CD8-positive, alpha-beta memory T cell (primary cell): ENCODE measurements around the gene METTL21C. TPM values are rescaled to one million over a fixed set of nuclear protein-coding genes. Genes with fewer than 3 reads are reported as not detected.

Source experiments
- CTCF ChIA-PET: fragments of 350-600 bp; sonication (Branson Sonifier 250); formaldehyde crosslinking; loops from one replicate; lab custom pipeline; 2021; ENCODE audit warnings: antibody characterized with exemption; lab: Charles Lee
- POLR2A ChIA-PET: fragments of 350-600 bp; sonication (Branson Sonifier 250); formaldehyde crosslinking; loops from one replicate; lab custom pipeline; 2021; ENCODE audit warnings: antibody characterized with exemption; lab: Charles Lee
- DNase-seq, 5 donors: peaks; one replicate each; pipeline versions ENCODE4 v3.0.0 to v3.0.0-alpha.2; 2020 to 2022; ENCODE audit warnings: mixed read lengths in 1 of 5
- H3K27ac ChIP-seq: one replicate; pipeline ENCODE4 v1.7.0; 2013; ENCODE audit warnings: low read depth, mild to moderate bottlenecking, low read length, moderate library complexity
- H3K27me3 ChIP-seq: 2 replicates; pipeline ENCODE4 v1.7.0; 2013; ENCODE audit warnings: low read length, mild to moderate bottlenecking; ENCODE audit not compliant: insufficient read depth, poor library complexity, severe bottlenecking
- H3K36me3 ChIP-seq: 2 replicates; pipeline ENCODE4 v1.7.0; 2013; ENCODE audit warnings: mild to moderate bottlenecking, low read length, moderate library complexity; ENCODE audit not compliant: insufficient read depth
- H3K4me1 ChIP-seq: 2 replicates; pipeline ENCODE4 v1.7.0; 2013; ENCODE audit warnings: mild to moderate bottlenecking, low read length, moderate library complexity; ENCODE audit not compliant: insufficient read depth
- H3K4me3 ChIP-seq: 2 replicates; pipeline ENCODE4 v1.7.0; 2013; ENCODE audit warnings: mild to moderate bottlenecking, low read length
- H3K9me3 ChIP-seq: 2 replicates; pipeline ENCODE4 v1.7.0; 2013; ENCODE audit warnings: mild to moderate bottlenecking, low read length
- H3K27ac Mint-ChIP-seq, 8 donors: one replicate each; pipeline ENCODE4 v1.8.0; 2020 to 2021; ENCODE audit warnings: mixed read lengths in 8 of 8, mild to moderate bottlenecking in 6 of 8, inconsistent platforms in 3 of 8, moderate library complexity in 3 of 8
- H3K27me3 Mint-ChIP-seq, 2 donors: one replicate each; pipeline ENCODE4 v1.8.0; 2020 to 2021; ENCODE audit warnings: mixed read lengths in 2 of 2, mild to moderate bottlenecking in 1 of 2, moderate library complexity in 1 of 2
- H3K36me3 Mint-ChIP-seq, 3 donors: one replicate each; pipeline ENCODE4 v1.8.0; 2020 to 2021; ENCODE audit warnings: mixed read lengths in 3 of 3, inconsistent platforms in 1 of 3, mild to moderate bottlenecking in 1 of 3
- H3K4me1 Mint-ChIP-seq, 3 donors: one replicate each; pipeline ENCODE4 v1.8.0; 2020 to 2021; ENCODE audit warnings: mixed read lengths in 3 of 3, inconsistent platforms in 1 of 3, mild to moderate bottlenecking in 1 of 3
- H3K4me3 Mint-ChIP-seq, 7 donors: one replicate each; pipeline ENCODE4 v1.8.0; 2020 to 2021; ENCODE audit warnings: mixed read lengths in 7 of 7, mild to moderate bottlenecking in 6 of 7, moderate library complexity in 4 of 7, inconsistent platforms in 2 of 7
- H3K9me3 Mint-ChIP-seq, 5 donors: one replicate each; pipeline ENCODE4 v1.8.0; 2020 to 2022; ENCODE audit warnings: mixed read lengths in 5 of 5, mild to moderate bottlenecking in 3 of 5, moderate library complexity in 2 of 5, inconsistent platforms in 1 of 5
- polyA plus RNA-seq: library from polyadenylated mRNA; unstranded; fragments of 300-500 nt; fragmentation: Illumina TruSeq; gene quantifications from one replicate; pipeline ENCODE4 v1.2.3, GENCODE V29; 2021
- total RNA-seq, 2 experiments: library from RNA; stranded (reverse); gene quantifications; one replicate each; pipeline ENCODE4 v1.2.3, GENCODE V29; 2021

METTL21C gene
- total and polyA plus RNA-seq, 3 experiments from 2014 or later: not detected

GRCh38 chr13:102677122-102677521 is 17.7 kb downstream of the METTL21C start:
- POLR2A ChIA-PET: interaction anchor here (0.6 kb wide), 1 partner anchor 22 kb away, joined by 3 read pairs; no protein-coding TSS in a partner anchor

GRCh38 chr13:102675115-102675514 is 19.7 kb downstream of the METTL21C start:
- Mint-ChIP-seq H3K27ac (peak overlapping the region in 4 of 8 donors; percentile 1 to 69 (median 30)), H3K27me3 (no peaks in the 10 kb centered on the region), H3K4me3 (no peak overlapping the region), H3K36me3 (peaks cover 14 to 86% (median 27%) of the 10 kb centered on the region in 3 donors), H3K9me3 (peaks cover 0 to 10% (median 5%) of the 10 kb centered on the region in 5 donors), H3K4me1 (no peaks in the 10 kb centered on the region)
- Histone ChIP-seq H3K9me3 (peaks cover 4% of the 10 kb centered on the region), H3K36me3 (peaks cover 22% of the 10 kb centered on the region), H3K4me1 (no peaks in the 10 kb centered on the region), H3K27ac (no peak overlapping the region), H3K4me3 (no peak overlapping the region), H3K27me3 (no peaks in the 10 kb centered on the region)
- CTCF ChIA-PET: no interaction called here
- POLR2A ChIA-PET: no interaction called here
- no peak for DNase-seq

More at GRCh38 chr13:102677122-102677521, 17.7 kb downstream of the METTL21C start:
- H3K4me3 ChIP-seq: no peak overlapping the region
- H3K36me3 ChIP-seq: peaks cover 15% of the 10 kb centered on the region
- no peaks in the 10 kb centered on the region for H3K9me3 ChIP-seq
- H3K27ac ChIP-seq: no peak overlapping the region
- Mint-ChIP-seq H3K27ac (peak overlapping the region in 6 of 8 donors; percentile 17 to 77 (median 38)), H3K27me3 (no peaks in the 10 kb centered on the region), H3K4me3 (no peak overlapping the region), H3K4me1 (peaks cover 6 to 15% (median 14%) of the 10 kb centered on the region in 3 donors), H3K9me3 (no peaks in the 10 kb centered on the region), H3K36me3 (peaks cover 3 to 66% (median 18%) of the 10 kb centered on the region in 3 donors)
- H3K4me1 ChIP-seq: no peaks in the 10 kb centered on the region
- DNase-seq: no peak
- no peaks in the 10 kb centered on the region for H3K27me3 ChIP-seq
- CTCF ChIA-PET: no interaction called here

- peaks cover 5% of the 10 kb centered on the region for H3K9me3 ChIP-seq
- DNase-seq: no peak
- H3K27me3 ChIP-seq: no peaks in the 10 kb centered on the region
- Mint-ChIP-seq H3K36me3 (peaks cover 39 to 95% (median 44%) of the 10 kb centered on the region in 3 donors), H3K4me1 (no peaks in the 10 kb centered on the region), H3K9me3 (peaks cover 9 to 19% (median 13%) of the 10 kb centered on the region in 5 donors), H3K27ac (peak overlapping the region in 3 of 8 donors; percentile 3 to 41 (median 12)), H3K4me3 (no peak overlapping the region), H3K27me3 (no peaks in the 10 kb centered on the region)
- H3K36me3 ChIP-seq: peaks cover 48% of the 10 kb centered on the region
- ChIA-PET POLR2A (no interaction called here), CTCF (no interaction called here)
- no peak overlapping the region for H3K4me3 ChIP-seq
- H3K4me1 ChIP-seq: no peaks in the 10 kb centered on the region
- no peak overlapping the region for H3K27ac ChIP-seq
These were observed 24.7 kb downstream of the METTL21C start for GRCh38 chr13:102670130-102670529.

- no peaks in the 10 kb centered on the region for H3K27me3 Mint-ChIP-seq
- CTCF ChIA-PET: no interaction called here
- H3K4me3 ChIP-seq: no peak overlapping the region
These were observed 26.9 kb downstream of the METTL21C start for GRCh38 chr13:102667911-102668310.

GRCh38 chr13:102667023-102667422 is 27.8 kb downstream of the METTL21C start:
- CTCF ChIA-PET: no interaction called here
- Histone ChIP-seq H3K9me3 (peaks cover 5% of the 10 kb centered on the region), H3K4me3 (no peak overlapping the region), H3K27ac (no peak overlapping the region), H3K4me1 (no peaks in the 10 kb centered on the region), H3K27me3 (no peaks in the 10 kb centered on the region), H3K36me3 (peaks cover 33% of the 10 kb centered on the region)
- no peak overlapping the region for H3K4me3 Mint-ChIP-seq
- peaks cover 0 to 10% (median 2%) of the 10 kb centered on the region in 3 donors for H3K4me1 Mint-ChIP-seq
- peaks cover 9 to 19% (median 13%) of the 10 kb centered on the region in 5 donors for H3K9me3 Mint-ChIP-seq
- POLR2A ChIA-PET: interaction anchor here (0.6 kb wide), 1 partner anchor 62 kb away, joined by 4 read pairs; no protein-coding TSS in a partner anchor
- DNase-seq: no peak
- no peak overlapping the region for H3K27ac Mint-ChIP-seq
- H3K27me3 Mint-ChIP-seq: no peaks in the 10 kb centered on the region
- peaks cover 44 to 86% (median 46%) of the 10 kb centered on the region in 3 donors for H3K36me3 Mint-ChIP-seq

More at GRCh38 chr13:102667911-102668310, 26.9 kb downstream of the METTL21C start:
- POLR2A ChIA-PET: no interaction called here
- no peak overlapping the region for H3K4me3 Mint-ChIP-seq
- Histone ChIP-seq H3K9me3 (peaks cover 5% of the 10 kb centered on the region), H3K27me3 (no peaks in the 10 kb centered on the region), H3K4me1 (no peaks in the 10 kb centered on the region), H3K27ac (no peak overlapping the region), H3K36me3 (peaks cover 38% of the 10 kb centered on the region)
- peaks cover 9 to 19% (median 13%) of the 10 kb centered on the region in 5 donors for H3K9me3 Mint-ChIP-seq
- H3K36me3 Mint-ChIP-seq: peaks cover 44 to 90% (median 44%) of the 10 kb centered on the region in 3 donors
- no peak for DNase-seq
- H3K4me1 Mint-ChIP-seq: peaks cover 0 to 7% (median 0%) of the 10 kb centered on the region in 3 donors
- H3K27ac Mint-ChIP-seq: peak overlapping the region in 1 of 8 donors; percentile 72

GRCh38 chr13:102659168-102659713 is 35.6 kb downstream of the METTL21C start:
- Histone ChIP-seq H3K4me3 (no peak overlapping the region), H3K36me3 (peaks cover 19% of the 10 kb centered on the region), H3K9me3 (no peaks in the 10 kb centered on the region), H3K27ac (no peak overlapping the region), H3K27me3 (no peaks in the 10 kb centered on the region), H3K4me1 (no peaks in the 10 kb centered on the region)
- Mint-ChIP-seq H3K4me1 (peaks cover 0 to 17% (median 3%) of the 10 kb centered on the region in 3 donors), H3K36me3 (peaks cover 14 to 51% (median 30%) of the 10 kb centered on the region in 3 donors), H3K27ac (peak overlapping the region in 3 of 8 donors; percentile 21 to 78 (median 62)), H3K27me3 (no peaks in the 10 kb centered on the region), H3K4me3 (no peak overlapping the region), H3K9me3 (no peaks in the 10 kb centered on the region)
- CTCF ChIA-PET: interaction anchor here (2.2 kb wide), 1 partner anchor 68 kb away, joined by 7 read pairs; no protein-coding TSS in a partner anchor
- POLR2A ChIA-PET: interaction anchor here (0.6 to 1.0 kb wide), 2 partner anchors 63 to 181 kb away, joined by 3 to 5 read pairs; no protein-coding TSS in a partner anchor
- no peak for DNase-seq

GRCh38 chr13:102658660-102659059 is 36.2 kb downstream of the METTL21C start:
- ChIA-PET CTCF (no interaction called here), POLR2A (interaction anchor here (0.6 to 1.0 kb wide), 2 partner anchors 63 to 182 kb away, joined by 3 to 5 read pairs; no protein-coding TSS in a partner anchor)
- Histone ChIP-seq H3K4me1 (no peaks in the 10 kb centered on the region), H3K27ac (no peak overlapping the region), H3K9me3 (no peaks in the 10 kb centered on the region), H3K4me3 (no peak overlapping the region), H3K36me3 (peaks cover 19% of the 10 kb centered on the region), H3K27me3 (no peaks in the 10 kb centered on the region)
- Mint-ChIP-seq H3K4me1 (peaks cover 0 to 11% (median 3%) of the 10 kb centered on the region in 3 donors), H3K36me3 (peaks cover 14 to 46% (median 27%) of the 10 kb centered on the region in 3 donors), H3K27me3 (no peaks in the 10 kb centered on the region), H3K9me3 (no peaks in the 10 kb centered on the region), H3K4me3 (no peak overlapping the region), H3K27ac (peak overlapping the region in 1 of 8 donors; percentile 78)
- no peak for DNase-seq

GRCh38 chr13:102657630-102658029 is 37.2 kb downstream of the METTL21C start:
- Histone ChIP-seq H3K36me3 (peaks cover 19% of the 10 kb centered on the region), H3K4me3 (no peak overlapping the region)
- POLR2A ChIA-PET: no interaction called here

More at GRCh38 chr13:102657630-102658029, 37.2 kb downstream of the METTL21C start:
- CTCF ChIA-PET: interaction anchor here (0.8 kb wide), 1 partner anchor 62 kb away, joined by 3 read pairs; no protein-coding TSS in a partner anchor
- peaks cover 14 to 52% (median 26%) of the 10 kb centered on the region in 3 donors for H3K36me3 Mint-ChIP-seq
- no peak for DNase-seq
- H3K27ac Mint-ChIP-seq: no peak overlapping the region
- H3K4me3 Mint-ChIP-seq: no peak overlapping the region
- no peaks in the 10 kb centered on the region for H3K9me3 Mint-ChIP-seq
- no peaks in the 10 kb centered on the region for H3K27me3 Mint-ChIP-seq
- Histone ChIP-seq H3K9me3 (no peaks in the 10 kb centered on the region), H3K27me3 (no peaks in the 10 kb centered on the region), H3K4me1 (no peaks in the 10 kb centered on the region), H3K27ac (no peak overlapping the region)
- H3K4me1 Mint-ChIP-seq: peaks cover 0 to 9% (median 4%) of the 10 kb centered on the region in 3 donors
